Measurements from ENCODE around the gene LRRC4C. TPM values are rescaled to one million over a fixed set of nuclear protein-coding genes. Genes with fewer than 3 reads are reported as not detected.

Gene LRRC4C
- total RNA-seq, 1 donor from 2014 or later, result 16.9 TPM

DNA sequence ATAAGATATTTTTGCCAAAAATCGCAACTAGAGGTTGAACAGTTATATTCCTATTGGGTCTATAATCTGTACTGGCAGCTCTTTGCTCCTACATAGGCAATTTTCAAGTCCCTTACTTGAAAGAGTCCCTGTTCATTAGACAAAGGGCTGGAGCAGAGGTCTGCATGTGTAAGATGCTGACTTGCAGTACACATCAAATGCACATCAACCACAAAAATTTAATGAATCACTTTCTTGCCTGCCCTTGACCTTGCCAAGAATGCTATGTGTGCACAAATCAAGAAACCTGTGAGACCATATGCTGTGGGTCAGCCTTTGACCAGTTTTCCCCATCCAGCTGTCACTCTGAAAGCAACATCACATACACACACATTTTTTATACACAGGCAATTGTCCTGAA, 661.5 kb downstream of the LRRC4C start:
- H3K27ac Mint-ChIP-seq, result no peak overlapping the region
- no peak overlapping the region for H3K4me3 Mint-ChIP-seq
- peaks cover 3% of the 10 kb centered on the region for H3K4me1 Mint-ChIP-seq
- no peaks in the 10 kb centered on the region for H3K36me3 Mint-ChIP-seq
- no peak for DNase-seq (ENCODE audit: low spot score in 2 of 2, unreplicated experiment in 2 of 2)
- no peaks in the 10 kb centered on the region for H3K27me3 Mint-ChIP-seq (ENCODE audit: low read depth)
- H3K9me3 Mint-ChIP-seq, result no peaks in the 10 kb centered on the region
- TF ChIP-seq, protein P1, sequence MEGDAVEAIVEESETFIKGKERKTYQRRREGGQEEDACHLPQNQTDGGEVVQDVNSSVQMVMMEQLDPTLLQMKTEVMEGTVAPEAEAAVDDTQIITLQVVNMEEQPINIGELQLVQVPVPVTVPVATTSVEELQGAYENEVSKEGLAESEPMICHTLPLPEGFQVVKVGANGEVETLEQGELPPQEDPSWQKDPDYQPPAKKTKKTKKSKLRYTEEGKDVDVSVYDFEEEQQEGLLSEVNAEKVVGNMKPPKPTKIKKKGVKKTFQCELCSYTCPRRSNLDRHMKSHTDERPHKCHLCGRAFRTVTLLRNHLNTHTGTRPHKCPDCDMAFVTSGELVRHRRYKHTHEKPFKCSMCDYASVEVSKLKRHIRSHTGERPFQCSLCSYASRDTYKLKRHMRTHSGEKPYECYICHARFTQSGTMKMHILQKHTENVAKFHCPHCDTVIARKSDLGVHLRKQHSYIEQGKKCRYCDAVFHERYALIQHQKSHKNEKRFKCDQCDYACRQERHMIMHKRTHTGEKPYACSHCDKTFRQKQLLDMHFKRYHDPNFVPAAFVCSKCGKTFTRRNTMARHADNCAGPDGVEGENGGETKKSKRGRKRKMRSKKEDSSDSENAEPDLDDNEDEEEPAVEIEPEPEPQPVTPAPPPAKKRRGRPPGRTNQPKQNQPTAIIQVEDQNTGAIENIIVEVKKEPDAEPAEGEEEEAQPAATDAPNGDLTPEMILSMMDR (IDR thresholded peaks at IDR 0.05; ENCODE audit: unreplicated experiment), result no peak

DNA sequence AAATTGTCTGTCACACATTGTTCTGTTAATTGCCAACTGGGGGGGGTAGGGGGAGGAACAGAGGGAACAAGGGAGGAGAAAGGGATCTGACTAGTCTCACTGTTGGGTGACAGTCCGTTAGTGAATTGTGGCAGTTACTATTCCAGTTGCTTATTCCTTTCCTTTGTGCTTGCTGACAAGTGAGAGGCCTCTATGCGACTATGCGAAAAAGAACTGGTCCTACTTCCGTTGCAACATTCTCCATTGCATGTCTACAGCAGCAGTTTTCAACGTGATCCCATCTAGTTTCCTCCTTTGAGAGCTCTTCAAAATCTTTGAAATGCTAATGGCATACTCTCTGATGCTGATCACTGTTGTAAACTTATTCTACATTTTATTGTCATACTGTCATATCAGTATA, 672.2 kb downstream of the LRRC4C start:
- no peaks in the 10 kb centered on the region for H3K27me3 Mint-ChIP-seq (ENCODE audit: low read depth)
- no peak overlapping the region for H3K4me3 Mint-ChIP-seq
- TF ChIP-seq, protein P1 (IDR thresholded peaks at IDR 0.05; ENCODE audit: unreplicated experiment), result no peak
- H3K36me3 Mint-ChIP-seq, result no peaks in the 10 kb centered on the region
- peaks cover 3% of the 10 kb centered on the region for H3K9me3 Mint-ChIP-seq
- no peak for DNase-seq (ENCODE audit: low spot score in 2 of 2, unreplicated experiment in 2 of 2)
- no peaks in the 10 kb centered on the region for H3K4me1 Mint-ChIP-seq
- no peak overlapping the region for H3K27ac Mint-ChIP-seq

DNA sequence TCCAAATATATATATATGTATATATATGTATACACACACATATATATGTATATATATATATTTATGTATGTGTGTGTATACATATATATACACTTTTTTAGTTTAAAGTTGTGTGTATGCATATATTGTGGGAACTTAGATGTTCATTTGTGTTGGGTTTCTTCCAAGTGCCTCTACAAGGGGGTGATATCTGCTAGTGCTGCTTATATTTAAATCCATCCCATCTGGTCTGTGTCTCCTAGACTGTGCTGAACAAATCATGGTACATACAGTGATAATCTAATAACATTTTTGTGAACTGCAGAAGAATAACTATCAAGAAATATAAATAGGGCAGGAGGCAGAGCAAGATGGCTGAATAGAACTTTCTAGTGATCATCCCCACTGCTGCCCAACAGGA, 696.4 kb downstream of the LRRC4C start:
- H3K36me3 Mint-ChIP-seq, result no peaks in the 10 kb centered on the region
- no peaks in the 10 kb centered on the region for H3K9me3 Mint-ChIP-seq
- DNase-seq (ENCODE audit: low spot score in 2 of 2, unreplicated experiment in 2 of 2), result no peak
- TF ChIP-seq, protein P1 (IDR thresholded peaks at IDR 0.05; ENCODE audit: unreplicated experiment), result no peak
- H3K4me3 Mint-ChIP-seq, result no peak overlapping the region
- H3K27me3 Mint-ChIP-seq (ENCODE audit: low read depth), result no peaks in the 10 kb centered on the region
- no peak overlapping the region for H3K27ac Mint-ChIP-seq
- H3K4me1 Mint-ChIP-seq, result no peaks in the 10 kb centered on the region

DNA sequence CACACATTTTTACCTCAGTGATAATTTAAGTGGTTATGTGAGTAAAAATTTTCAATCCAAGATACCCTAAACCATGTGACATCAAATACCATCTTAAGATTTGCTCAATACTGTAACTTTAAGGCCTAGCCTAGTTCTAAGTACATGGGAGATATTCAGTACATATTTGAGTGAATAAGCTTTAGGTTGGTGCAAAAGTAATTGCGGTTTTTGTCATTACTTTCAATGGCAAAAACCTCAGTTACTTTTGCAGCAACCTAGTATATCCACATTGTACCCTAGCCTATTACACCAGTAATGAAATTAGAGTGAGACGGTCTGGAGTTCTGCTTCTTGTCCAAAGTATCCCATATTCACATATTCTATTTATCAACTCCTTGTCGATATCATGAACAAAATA, 700.1 kb downstream of the LRRC4C start:
- Mint-ChIP-seq H3K4me1 (no peaks in the 10 kb centered on the region), H3K27ac (no peak overlapping the region), H3K27me3 (ENCODE audit: low read depth) (no peaks in the 10 kb centered on the region), H3K36me3 (no peaks in the 10 kb centered on the region), H3K4me3 (no peak overlapping the region), H3K9me3 (no peaks in the 10 kb centered on the region)
- no peak for DNase-seq (ENCODE audit: low spot score in 2 of 2, unreplicated experiment in 2 of 2)
- TF ChIP-seq, protein P1 (IDR thresholded peaks at IDR 0.05; ENCODE audit: unreplicated experiment), result no peak

DNA sequence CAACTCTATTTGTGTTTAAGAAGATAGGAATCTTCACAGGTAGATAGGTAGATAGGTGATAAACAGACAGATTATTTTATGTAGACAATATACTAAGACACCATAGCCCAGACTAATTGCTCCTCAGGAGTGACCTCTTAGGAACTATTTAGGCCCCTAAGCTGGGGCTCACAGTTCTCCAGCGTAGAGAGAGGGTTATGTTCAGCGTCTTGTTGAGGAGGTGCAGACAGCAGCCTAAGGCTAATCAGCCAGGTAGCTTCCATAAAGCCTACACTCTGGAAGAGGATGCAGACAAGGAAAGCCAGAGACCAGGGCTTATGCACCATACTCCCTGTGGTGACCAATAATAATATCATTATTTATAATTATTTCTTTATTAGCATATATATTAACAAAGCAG, 705.2 kb downstream of the LRRC4C start:
- DNase-seq (ENCODE audit: low spot score in 2 of 2, unreplicated experiment in 2 of 2), result no peak
- Mint-ChIP-seq H3K27ac (no peak overlapping the region), H3K4me3 (no peak overlapping the region), H3K9me3 (peaks cover 11% of the 10 kb centered on the region), H3K4me1 (no peaks in the 10 kb centered on the region), H3K36me3 (no peaks in the 10 kb centered on the region), H3K27me3 (ENCODE audit: low read depth) (no peaks in the 10 kb centered on the region)
- TF ChIP-seq, protein P1 (IDR thresholded peaks at IDR 0.05; ENCODE audit: unreplicated experiment), result no peak

DNA sequence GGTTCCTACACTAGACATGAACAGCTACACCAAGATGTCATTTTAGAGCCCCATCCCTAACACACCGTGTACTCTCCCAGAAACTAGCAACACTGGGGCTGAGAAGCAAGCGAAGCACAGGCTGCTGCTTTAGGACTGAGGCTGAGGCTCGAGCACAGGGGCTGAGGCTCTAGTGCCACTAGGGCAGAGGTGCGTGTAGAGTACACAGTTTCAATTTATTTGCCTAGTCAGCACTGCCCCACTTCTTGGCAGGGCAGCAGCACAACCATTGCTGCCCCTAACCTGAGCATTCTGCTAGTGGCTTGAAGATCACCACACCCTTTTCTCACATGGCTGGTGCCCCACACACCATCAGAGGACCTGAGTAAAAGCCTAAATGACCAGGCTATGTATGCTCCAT, 713.2 kb downstream of the LRRC4C start:
- Mint-ChIP-seq H3K27ac (no peak overlapping the region), H3K4me1 (no peaks in the 10 kb centered on the region), H3K36me3 (no peaks in the 10 kb centered on the region), H3K27me3 (ENCODE audit: low read depth) (no peaks in the 10 kb centered on the region), H3K9me3 (peaks cover 20% of the 10 kb centered on the region), H3K4me3 (no peak overlapping the region)
- no peak for DNase-seq (ENCODE audit: low spot score in 2 of 2, unreplicated experiment in 2 of 2)
- TF ChIP-seq, protein P1 (IDR thresholded peaks at IDR 0.05; ENCODE audit: unreplicated experiment), result no peak

Data from mesothelial cell of epicardium (in vitro differentiated cells).